Endothelial cell of umbilical vein (primary cell): Measurements from ENCODE around the gene RAD51B. TPM values are rescaled to one million over a fixed set of nuclear protein-coding genes. Genes with fewer than 3 reads are reported as not detected.

Source experiments
- BruUV-seq: library from RNA; stranded (reverse); fragments of 400-500 nt; replicated peaks from 2 replicates; lab custom pipeline; 2021; lab: Mats Ljungman, UMichigan
- CTCF ChIA-PET: fragments of 300-600, 350-600 bp; sonication (Branson Sonifier 250); formaldehyde crosslinking; loops from one replicate; lab custom pipeline; 2021; ENCODE audit warnings: antibody characterized with exemption, inconsistent platforms; lab: Charles Lee
- POLR2A ChIA-PET: fragments of 300-600, 350-600 bp; sonication (Branson Sonifier 250); formaldehyde crosslinking; loops from one replicate; lab custom pipeline; 2021; ENCODE audit warnings: antibody characterized with exemption, inconsistent platforms; lab: Charles Lee
- DNase-seq: peaks from one replicate; pipeline ENCODE4 v3.0.0-alpha.2; 2011; ENCODE audit warnings: low read depth, low spot score
- FAIRE-seq: peaks from 2 replicates; lab custom pipeline; 2011; peaks lifted over from hg19 to GRCh38; lab: Jason Lieb, UNC
- H2AFZ ChIP-seq: 2 replicates; pipeline ENCODE4 v1.6.0; 2012; ENCODE audit warnings: low read depth, low read length, control low read depth, inconsistent platforms
- H3K27ac ChIP-seq: 2 replicates; pipeline ENCODE4 v1.5.1; 2011; ENCODE audit warnings: low read depth, mild to moderate bottlenecking, control low read depth, low read length, moderate library complexity; ENCODE audit not compliant: insufficient read depth
- H3K27me3 ChIP-seq, 2 experiments: 2 replicates each; pipeline versions ENCODE4 v1.6.0 to v1.6.1; 2011; ENCODE audit warnings: low read length in 2 of 2, mixed read lengths in 1 of 2; ENCODE audit not compliant: control insufficient read depth in 2 of 2, insufficient read depth in 2 of 2
- H3K36me3 ChIP-seq, 2 experiments: 2 replicates in 1 of 2; 3 replicates in 1 of 2; pipeline ENCODE4 v1.5.1; 2011; ENCODE audit warnings: low read length in 2 of 2, mild to moderate bottlenecking in 1 of 2, moderate library complexity in 1 of 2; ENCODE audit not compliant: control insufficient read depth in 2 of 2, insufficient read depth in 2 of 2; ENCODE audit errors: extremely low read depth in 1 of 2
- H3K4me1 ChIP-seq: 3 replicates; pipeline ENCODE4 v1.5.1; 2011; ENCODE audit warnings: mild to moderate bottlenecking, low read length; ENCODE audit not compliant: control insufficient read depth, insufficient read depth; ENCODE audit errors: extremely low read depth
- H3K4me2 ChIP-seq: 2 replicates; pipeline ENCODE4 v1.6.1; 2011; ENCODE audit warnings: low read length, control low read depth, mixed read lengths; ENCODE audit not compliant: insufficient read depth
- H3K4me3 ChIP-seq, 3 experiments: fragments of 200-600 bp in 1 of 3; sonication (generic), shearing (Covaris generic) in 1 of 3; replicated peaks in 1 of 3; 2 replicates each; pipeline ENCODE4 v1.5.1; 2011 to 2016; ENCODE audit warnings: control low read depth in 3 of 3, low read length in 3 of 3, mild to moderate bottlenecking in 2 of 3, inconsistent platforms in 1 of 3, low read depth in 1 of 3, moderate library complexity in 1 of 3; ENCODE audit not compliant: insufficient read depth in 1 of 3
- H3K79me2 ChIP-seq: 2 replicates; pipeline ENCODE4 v1.6.0; 2012; ENCODE audit warnings: low read length, inconsistent platforms; ENCODE audit not compliant: control insufficient read depth, insufficient read depth
- H3K9ac ChIP-seq: replicated peaks from 2 replicates; pipeline ENCODE3; 2011; ENCODE audit warnings: low read length, control low read depth; ENCODE audit not compliant: insufficient read depth; ENCODE audit errors: extremely low read depth
- H3K9me1 ChIP-seq: replicated peaks from 3 replicates; pipeline ENCODE4 v1.6.0; 2011; ENCODE audit warnings: mild to moderate bottlenecking, low read length; ENCODE audit not compliant: control insufficient read depth, insufficient read depth; ENCODE audit errors: extremely low read depth
- H3K9me3 ChIP-seq: replicated peaks from 2 replicates; pipeline ENCODE4 v1.5.1; 2012; ENCODE audit warnings: low read length, inconsistent platforms; ENCODE audit not compliant: control insufficient read depth, insufficient read depth
- H4K20me1 ChIP-seq: replicated peaks from 2 replicates; pipeline ENCODE3; 2011; ENCODE audit warnings: mild to moderate bottlenecking, low read length; ENCODE audit not compliant: control insufficient read depth, insufficient read depth; ENCODE audit errors: extremely low read depth
- CTCF ChIP-seq, 2 donors: IDR thresholded peaks; 1 replicate in 1 of 2; 2 replicates in 1 of 2; pipeline ENCODE4 v1.5.1; 2011; ENCODE audit warnings: low read length in 2 of 2, mild to moderate bottlenecking in 2 of 2, moderate library complexity in 2 of 2, control low read depth in 1 of 2, inconsistent platforms in 1 of 2, low read depth in 1 of 2; ENCODE audit not compliant: insufficient read depth in 1 of 2; ENCODE audit errors: extremely low read depth in 1 of 2
- EZH2 ChIP-seq: IDR thresholded peaks from 2 replicates; pipeline ENCODE4 v1.6.1; 2012; ENCODE audit warnings: borderline replicate concordance, low read depth, mild to moderate bottlenecking, moderate library complexity, low read length, inconsistent platforms; ENCODE audit not compliant: severe bottlenecking
- FOS ChIP-seq: IDR thresholded peaks from 2 replicates; pipeline ENCODE4 v1.6.1; 2011; ENCODE audit warnings: mild to moderate bottlenecking, low read length, moderate library complexity, borderline replicate concordance; ENCODE audit not compliant: insufficient read depth
- GATA2 ChIP-seq: IDR thresholded peaks from 2 replicates; pipeline ENCODE4 v1.7.0; 2011; ENCODE audit warnings: low read depth, mild to moderate bottlenecking, moderate library complexity, mixed read lengths, low read length; ENCODE audit not compliant: insufficient read length, insufficient read depth
- JUN ChIP-seq: IDR thresholded peaks from 2 replicates; pipeline ENCODE4 v1.6.1; 2011; ENCODE audit warnings: borderline replicate concordance, low read depth; ENCODE audit not compliant: insufficient read length, insufficient read depth
- MYC ChIP-seq: IDR thresholded peaks from one replicate; pipeline ENCODE4 v1.6.1; 2011; ENCODE audit warnings: mild to moderate bottlenecking, low read depth, low read length
- POLR2A ChIP-seq: IDR thresholded peaks from 2 replicates; pipeline ENCODE4 v1.6.1; 2012; ENCODE audit warnings: low read depth, mild to moderate bottlenecking, control low read depth, low read length
- POLR2AphosphoS5 ChIP-seq: IDR thresholded peaks from 2 replicates; pipeline ENCODE4 v1.6.1; 2012; ENCODE audit warnings: low read depth, mild to moderate bottlenecking, control low read depth, low read length, moderate library complexity; ENCODE audit not compliant: insufficient read depth
- dilution Hi-C: fragments of 300-500 bp; cut with MboI; formaldehyde crosslinking; loops from one replicate; pipeline ENCODE4 v1.15.0; 2019; ENCODE audit warnings: low sequenced_read_pairs; ENCODE audit not compliant: extremely low pct_ligation_motif_present
- intact Hi-C: fragments of 100-400 bp; cut with micrococcal nuclease; formaldehyde crosslinking; loops from one replicate; pipeline ENCODE4 v1.10.0; 2022
- polyA plus RNA-seq, 4 experiments: library from polyadenylated mRNA; depleted of rRNA in 3 of 4; stranded (reverse) in 3 of 4; unstranded in 1 of 4; fragments of >200 nt; gene quantifications; 2 replicates each; pipeline versions ENCODE4 v1.2.1 to v1.2.3, GENCODE V29; 2011 to 2012; ENCODE audit warnings: missing spikeins in 1 of 4
- total RNA-seq: library from RNA; stranded (reverse); gene quantifications from 2 replicates; pipeline ENCODE4 v1.2.3, GENCODE V29; 2021
- TF ChIP-seq, protein P1 (sequence below): IDR thresholded peaks from 2 replicates; pipeline ENCODE4 v1.6.1; 2011; ENCODE audit not compliant: insufficient read depth, insufficient read length

Gene RAD51B
- total and polyA plus RNA-seq, 2 donors (not counting 3 experiments of a cell fraction or from before 2014, with no cell fraction given), result 3.9 to 19.0 TPM

DNA sequence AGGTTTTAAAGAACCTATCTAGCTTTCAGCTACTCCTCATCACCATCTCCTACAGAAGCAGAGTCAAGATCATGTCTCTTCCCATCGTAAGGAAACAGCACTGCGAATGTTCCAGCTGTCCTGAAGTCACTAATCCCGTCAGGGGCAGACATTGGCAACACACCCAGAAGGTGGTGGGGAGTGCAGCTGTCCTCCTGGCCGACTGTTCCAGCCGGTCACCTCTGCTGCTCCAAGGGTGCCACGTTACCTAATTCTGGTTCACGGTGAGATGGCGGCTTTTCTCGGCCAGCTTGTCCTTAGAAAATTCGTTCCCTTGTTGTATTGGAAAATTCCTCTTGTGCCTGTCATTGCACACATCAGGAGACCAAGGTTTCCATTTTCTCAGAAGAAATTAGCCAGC lies 777.1 kb downstream of the RAD51B start:
- H3K27me3 ChIP-seq, result no peaks in the 10 kb centered on the region
- H3K9me1 ChIP-seq, result no peaks in the 10 kb centered on the region
- DNase-seq (no peak), FAIRE-seq (no peak)
- CTCF ChIA-PET, result interaction anchor here (0.7 to 1.1 kb wide), 4 partner anchors 9 to 175 kb away, joined by 3 to 4 read pairs (median 3); no protein-coding TSS in a partner anchor
- POLR2A ChIA-PET, result no interaction called here
- H3K79me2 ChIP-seq, result no peaks in the 10 kb centered on the region
- no peak overlapping the region for H3K27ac ChIP-seq
- H3K4me2 ChIP-seq, result no peak overlapping the region
- no TSS peak for BruUV-seq
- no peaks in the 10 kb centered on the region for H3K36me3 ChIP-seq
- intact Hi-C loops (no loop called here), dilution Hi-C loops (no loop called here)
- no peaks in the 10 kb centered on the region for H4K20me1 ChIP-seq
- H3K9me3 ChIP-seq, result no peaks in the 10 kb centered on the region
- H3K9ac ChIP-seq, result no peak overlapping the region
- H3K4me3 ChIP-seq, result no peak overlapping the region
- peaks cover 24% of the 10 kb centered on the region for H3K4me1 ChIP-seq
- TF ChIP-seq MYC (no peak), CTCF (IDR thresholded peaks at IDR 0.05; ENCODE audit: extremely low read depth in 1 of 2, insufficient read depth in 1 of 2, low read depth in 1 of 2, low read length in 2 of 2) (no peak), GATA2 (no peak), JUN (no peak), POLR2AphosphoS5 (no peak), FOS (no peak), EZH2 (no peak), POLR2A (no peak)
- TF ChIP-seq, protein P1, sequence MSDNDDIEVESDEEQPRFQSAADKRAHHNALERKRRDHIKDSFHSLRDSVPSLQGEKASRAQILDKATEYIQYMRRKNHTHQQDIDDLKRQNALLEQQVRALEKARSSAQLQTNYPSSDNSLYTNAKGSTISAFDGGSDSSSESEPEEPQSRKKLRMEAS, result no peak
- no peak overlapping the region for H2AFZ ChIP-seq
